Stimulated activated CD4-positive, alpha-beta T cell treated with anti-CD3 and anti-CD28 coated beads, Interleukin-15, amount 100 ng/mL, for 1 hour (primary cell): ENCODE data around the gene LAMTOR5.

Experiments
- DNase-seq, 2 donors: peaks; one replicate each; pipeline ENCODE4 v3.0.0-alpha.2; 2020; ENCODE audit warnings: low read depth in 1 of 2, low spot score in 1 of 2

The LAMTOR5 gene

GRCh38 chr1:110390692-110391245, 16.7 kb downstream of the LAMTOR5 start, which contains the start of gene SLC16A4:
Gene SLC16A4 (minus strand): TSS chr1:110391026. CDS start chr1:110389323, 1,703 bp downstream.
- DNase-seq, result no peak

DNA sequence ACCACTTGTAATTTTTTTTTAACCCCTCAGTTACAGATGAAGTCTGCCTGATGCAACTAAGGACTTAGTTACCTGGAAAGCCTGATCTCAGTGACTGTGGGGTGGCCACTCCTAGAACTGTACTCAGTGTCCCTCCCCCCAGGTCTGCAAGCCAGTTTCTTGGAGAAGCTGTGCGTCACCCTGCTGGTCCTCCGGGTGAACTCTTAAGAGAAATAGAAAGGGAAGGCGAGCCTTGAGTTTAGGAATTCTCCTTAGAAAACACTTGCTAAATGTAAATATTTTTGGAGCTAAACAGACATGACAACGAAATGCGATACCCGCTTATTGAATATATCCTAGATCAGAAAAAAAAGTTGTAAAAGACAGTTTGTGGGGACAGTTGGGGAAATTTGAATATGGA, 17.4 kb downstream of the LAMTOR5 start:
- no peak for DNase-seq

GRCh38 chr1:110387048-110387754, 20.3 kb downstream of the LAMTOR5 start:
- DNase-seq, result no peak

DNA sequence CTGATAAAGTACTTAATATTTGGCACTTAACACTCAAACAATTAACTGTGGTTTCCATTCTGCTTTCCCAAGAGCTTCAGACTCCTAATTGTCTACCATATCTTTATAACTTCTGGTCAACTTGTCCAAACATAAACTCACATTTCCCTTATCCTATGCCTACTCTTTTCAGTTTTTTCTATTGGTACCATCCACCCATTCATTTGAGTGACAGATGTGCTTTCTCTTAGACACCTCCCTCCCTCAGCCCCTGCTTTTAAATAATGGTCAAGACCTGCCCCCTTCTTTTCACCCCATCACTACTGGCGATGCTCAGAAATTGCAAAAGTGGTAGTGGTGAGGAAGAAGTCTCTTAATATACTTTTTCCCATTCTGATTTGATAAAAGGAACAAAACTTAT, 22.1 kb downstream of the LAMTOR5 start:
- DNase-seq, result no peak

- DNase-seq, result no peak
Observed at GRCh38 chr1:110384581-110385321, 22.7 kb downstream of the LAMTOR5 start.

GRCh38 chr1:110383251-110383990, 24.1 kb downstream of the LAMTOR5 start:
- no peak for DNase-seq

- no peak for DNase-seq
Observed at GRCh38 chr1:110380672-110381283, 26.7 kb downstream of the LAMTOR5 start.

DNA sequence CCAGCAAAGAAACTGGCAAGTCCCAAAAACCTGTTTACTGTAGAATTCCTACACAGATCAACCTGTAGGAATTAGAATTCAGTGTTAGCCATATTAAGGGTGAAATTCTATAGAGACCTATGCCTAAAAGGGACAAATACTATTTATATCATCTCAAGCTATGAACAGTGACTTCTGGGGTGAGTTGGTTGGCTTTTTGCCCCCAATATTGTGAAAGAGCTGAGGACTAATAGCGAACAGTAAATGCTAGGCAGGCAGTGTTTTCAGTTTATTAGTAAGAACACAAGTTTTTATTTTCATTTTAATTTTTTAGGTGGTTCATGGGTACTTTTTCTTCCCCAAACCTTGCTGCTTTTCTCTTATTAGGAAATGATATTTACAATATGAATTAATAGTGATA, 32.0 kb downstream of the LAMTOR5 start:
- DNase-seq, result no peak

DNA sequence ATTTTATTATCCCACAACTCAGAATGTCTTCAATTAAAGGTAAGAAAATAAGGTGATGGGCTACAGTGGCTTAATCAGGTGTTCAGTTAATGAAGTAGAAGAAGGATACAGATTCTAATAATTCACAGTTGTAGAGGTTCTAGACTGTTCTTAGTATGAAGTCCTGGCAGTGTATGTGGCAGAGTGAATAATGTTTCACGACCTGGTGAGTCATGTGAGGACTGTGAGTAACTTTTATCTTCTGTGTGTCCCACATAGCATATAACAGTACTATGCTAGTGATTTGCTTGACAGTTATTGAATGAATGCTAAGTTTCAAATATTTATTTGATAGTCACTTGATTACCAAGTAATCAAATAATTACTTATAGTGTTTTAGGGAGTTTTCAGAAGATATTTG, 36.7 kb downstream of the LAMTOR5 start:
- DNase-seq, result no peak

GRCh38 chr1:110364221-110364620, 43.3 kb downstream of the LAMTOR5 start:
- no peak for DNase-seq

DNA sequence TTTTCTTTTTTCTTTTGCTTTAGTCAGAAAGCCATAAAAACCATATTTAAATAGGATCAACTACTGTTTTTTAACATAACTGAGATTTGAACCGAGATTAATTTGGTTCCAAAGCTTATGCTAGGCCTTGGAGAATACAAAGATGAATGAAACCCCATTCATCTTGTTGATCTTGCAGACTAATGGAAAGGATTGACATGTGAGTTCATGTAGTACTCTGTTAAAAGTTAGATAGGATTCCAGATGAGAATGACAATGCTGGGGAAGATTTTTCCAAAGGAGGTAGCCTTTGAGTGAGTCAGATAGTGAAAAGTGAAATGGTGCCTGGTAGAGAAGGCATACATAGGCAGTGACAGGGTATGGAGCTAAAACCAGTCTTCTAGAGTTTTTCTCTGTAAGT, 45.6 kb downstream of the LAMTOR5 start:
- no peak for DNase-seq

GRCh38 chr1:110360431-110360830, 47.1 kb downstream of the LAMTOR5 start:
- no peak for DNase-seq

- DNase-seq, result no peak
Observed at GRCh38 chr1:110356379-110356778, 51.1 kb downstream of the LAMTOR5 start.

DNA sequence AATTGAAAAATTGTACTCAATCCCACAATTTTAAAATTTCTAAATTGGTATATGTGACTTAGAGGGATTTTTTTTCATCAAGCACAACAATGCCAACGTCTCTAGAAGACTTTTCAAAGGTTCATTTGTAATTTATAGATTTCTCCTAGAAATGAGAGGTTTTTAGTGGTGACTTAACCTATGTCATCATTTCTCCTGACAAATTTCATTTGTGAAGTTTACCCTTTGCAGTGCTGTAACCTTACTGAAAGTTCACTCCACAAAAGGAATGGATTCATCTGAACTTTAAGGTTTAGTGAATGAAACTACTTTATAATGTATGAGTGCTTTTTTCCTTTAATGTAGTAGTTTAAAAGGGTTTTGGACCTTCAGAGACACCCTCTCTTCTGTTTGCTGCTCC, 52.2 kb downstream of the LAMTOR5 start:
- DNase-seq, result no peak
